Gastrocnemius medialis (tissue), 4 donors: ENCODE measurements around the gene ARHGAP26. TPM values are rescaled to one million over a fixed set of nuclear protein-coding genes. Genes with fewer than 3 reads are reported as not detected.

Experiments
- ATAC-seq, 2 donors: fragments of 150-250 bp; one replicate each; pipeline ENCODE4 v1.9.1; 2016
- DNase-seq, 2 donors: peaks; one replicate each; pipeline ENCODE4 v3.0.0-alpha.2; 2019
- H3K27ac ChIP-seq, 4 donors: fragments of 200-600 bp; sonication (generic); 1 replicate in 1 of 4; 2 replicates in 3 of 4; pipeline ENCODE4 v1.5.1; 2016 to 2018; ENCODE audit warnings: mild to moderate bottlenecking in 2 of 4, moderate library complexity in 1 of 4
- H3K27me3 ChIP-seq, 3 donors: fragments of 200-600 bp; sonication (generic) in 2 of 3; 1 replicate in 1 of 3; 2 replicates in 2 of 3; pipeline versions ENCODE4 v1.5.1 to v1.6.0; 2016 to 2019; ENCODE audit warnings: mild to moderate bottlenecking in 1 of 3, moderate library complexity in 1 of 3
- H3K36me3 ChIP-seq, 2 donors: fragments of 200-600 bp; sonication (generic) in 1 of 2; one replicate each; pipeline ENCODE4 v1.5.1; 2017 to 2018
- H3K4me1 ChIP-seq, 2 donors: fragments of 200-600 bp; sonication (generic) in 1 of 2; one replicate each; pipeline ENCODE4 v1.5.1; 2016 to 2017; ENCODE audit warnings: mild to moderate bottlenecking in 2 of 2
- H3K4me3 ChIP-seq, 4 donors: fragments of 200-600 bp; sonication (generic) in 3 of 4; 1 replicate in 1 of 4; 2 replicates in 3 of 4; pipeline ENCODE4 v1.5.1; 2016 to 2019; ENCODE audit warnings: mild to moderate bottlenecking in 2 of 4
- H3K9me3 ChIP-seq, 3 donors: fragments of 200-600 bp; sonication (generic) in 2 of 3; 1 replicate in 1 of 3; 2 replicates in 2 of 3; pipeline ENCODE4 v1.5.1; 2016 to 2019
- CTCF ChIP-seq, 5 experiments: fragments of 450-650 bp in 3 of 5; fragments of 200-600 bp in 2 of 5; sonication (generic) in 2 of 5; IDR thresholded peaks in 4 of 5; conservative IDR thresholded peaks in 1 of 5; 1 replicate in 4 of 5; 2 replicates in 1 of 5; pipeline ENCODE4 v1.5.1; 2016 to 2019; ENCODE audit warnings: antibody characterized with exemption in 5 of 5, mild to moderate bottlenecking in 3 of 5, moderate library complexity in 3 of 5
- POLR2A ChIP-seq, 2 donors: fragments of 450-650 bp; IDR thresholded peaks; one replicate each; pipeline ENCODE4 v1.6.1; 2017; ENCODE audit warnings: antibody characterized with exemption in 2 of 2, mild to moderate bottlenecking in 2 of 2, moderate library complexity in 2 of 2
- in situ Hi-C, 4 donors: fragments of 200-750 bp; cut with MboI; loops; one replicate each; pipeline versions ENCODE4 v1.15.0 to v1.8.0; 2017; ENCODE audit warnings: low sequenced_read_pairs in 4 of 4
- intact Hi-C: fragments of 100-400 bp; cut with DNase I; formaldehyde crosslinking; loops from one replicate; pipeline ENCODE4 v1.15.1; 2023; ENCODE audit warnings: low total_unique reads
- total RNA-seq, 4 donors: library from RNA; depleted of rRNA; stranded (reverse); fragments of >200 nt; gene quantifications; one replicate each; pipeline versions ENCODE4 v1.1.0 to v1.2.3, GENCODE V29; 2016

The ARHGAP26 gene
- total RNA-seq, 4 donors from 2014 or later = 9.1 to 22.4 (median 13.4) TPM

- Histone ChIP-seq H3K9me3 (no peaks in the 10 kb centered on the region), H3K27ac (no peak overlapping the region), H3K27me3 (no peaks in the 10 kb centered on the region), H3K4me3 (no peak overlapping the region), H3K36me3 (no peaks in the 10 kb centered on the region), H3K4me1 (peaks cover 44 to 54% of the 10 kb centered on the region in 2 donors)
- TF ChIP-seq POLR2A (IDR thresholded peaks at IDR 0.05) (no peak), CTCF (IDR thresholded peaks at IDR 0.05 in 4 of 5, conservative IDR thresholded peaks at IDR 0.05 in 1 of 5) (no peak)
- intact Hi-C loops = no loop called here
- DNase-seq (no peak), ATAC-seq (no peak)
- in situ Hi-C loops = no loop called here
These were observed 410.6 kb downstream of the ARHGAP26 start for GRCh38 chr5:143180751-143181150.

- in situ Hi-C loops (no loop called here), intact Hi-C loops (no loop called here)
- TF ChIP-seq CTCF (IDR thresholded peaks at IDR 0.05 in 4 of 5, conservative IDR thresholded peaks at IDR 0.05 in 1 of 5) (no peak), POLR2A (IDR thresholded peaks at IDR 0.05) (no peak)
- Histone ChIP-seq H3K9me3 (no peaks in the 10 kb centered on the region), H3K36me3 (no peaks in the 10 kb centered on the region), H3K27me3 (no peaks in the 10 kb centered on the region), H3K4me1 (peaks cover 46 to 55% of the 10 kb centered on the region in 2 donors), H3K4me3 (no peak overlapping the region), H3K27ac (no peak overlapping the region)
- no peak for DNase-seq
- ATAC-seq = no peak
These were observed 411.0 kb downstream of the ARHGAP26 start for GRCh38 chr5:143181173-143181572.

GRCh38 chr5:143182106-143182505 lies 411.9 kb downstream of the ARHGAP26 start:
- Histone ChIP-seq H3K9me3 (no peaks in the 10 kb centered on the region), H3K27ac (no peak overlapping the region), H3K36me3 (no peaks in the 10 kb centered on the region), H3K4me3 (no peak overlapping the region), H3K4me1 (peaks cover 47 to 55% of the 10 kb centered on the region in 2 donors), H3K27me3 (no peaks in the 10 kb centered on the region)
- TF ChIP-seq POLR2A (IDR thresholded peaks at IDR 0.05) (no peak), CTCF (IDR thresholded peaks at IDR 0.05 in 4 of 5, conservative IDR thresholded peaks at IDR 0.05 in 1 of 5) (no peak)
- in situ Hi-C loops = no loop called here
- DNase-seq (no peak), ATAC-seq (no peak)
- intact Hi-C loops = no loop called here

GRCh38 chr5:143182901-143183820 lies 413.0 kb downstream of the ARHGAP26 start:
- peak overlapping the region; percentile 11 to 35 (median 20) for H3K27ac ChIP-seq
- ATAC-seq (peak; percentile 35 to 42), DNase-seq (peak; percentile 25 to 53)
- H3K27me3 ChIP-seq = no peaks in the 10 kb centered on the region
- in situ Hi-C loops = no loop called here
- H3K4me3 ChIP-seq = no peak overlapping the region
- peaks cover 47 to 56% of the 10 kb centered on the region in 2 donors for H3K4me1 ChIP-seq
- intact Hi-C loops = no loop called here
- H3K36me3 ChIP-seq = no peaks in the 10 kb centered on the region
- TF ChIP-seq CTCF (IDR thresholded peaks at IDR 0.05 in 4 of 5, conservative IDR thresholded peaks at IDR 0.05 in 1 of 5) (no peak), POLR2A (IDR thresholded peaks at IDR 0.05) (no peak)
- H3K9me3 ChIP-seq = no peaks in the 10 kb centered on the region
